H9 (cell line): ENCODE results near the gene SIRPD. TPM values are rescaled to one million over a fixed set of nuclear protein-coding genes. Genes with fewer than 3 reads are reported as not detected.

Experiments
- DNase-seq: peaks from one replicate; pipeline ENCODE4 v3.0.0-alpha.2; 2017
- H2AFZ ChIP-seq: one replicate; pipeline ENCODE4 v1.6.1; 2013; ENCODE audit warnings: mild to moderate bottlenecking, low read length, control low read depth, moderate library complexity
- H2AK5ac ChIP-seq: 2 replicates; pipeline ENCODE4 v1.6.1; 2013; ENCODE audit warnings: low read length, control low read depth, mixed read lengths; ENCODE audit not compliant: insufficient read length
- H2BK120ac ChIP-seq: one replicate; pipeline ENCODE4 v1.6.1; 2013; ENCODE audit warnings: low read depth, mild to moderate bottlenecking, low read length, control low read depth, inconsistent platforms; ENCODE audit not compliant: poor library complexity, severe bottlenecking
- H2BK12ac ChIP-seq: 2 replicates; pipeline ENCODE4 v1.6.1; 2013; ENCODE audit warnings: low read length, control low read depth, mixed read lengths, low read depth; ENCODE audit not compliant: insufficient read length
- H2BK15ac ChIP-seq: 2 replicates; pipeline ENCODE4 v1.6.1; 2013; ENCODE audit warnings: low read depth, low read length, control low read depth
- H2BK20ac ChIP-seq: one replicate; pipeline ENCODE4 v1.6.1; 2013; ENCODE audit warnings: low read depth, mild to moderate bottlenecking, low read length, control low read depth, inconsistent platforms; ENCODE audit not compliant: poor library complexity, severe bottlenecking
- H2BK5ac ChIP-seq: 2 replicates; pipeline ENCODE4 v1.6.1; 2013; ENCODE audit warnings: low read length, control low read depth, mixed read lengths; ENCODE audit not compliant: insufficient read length
- H3K14ac ChIP-seq: 2 replicates; pipeline ENCODE4 v1.6.1; 2013; ENCODE audit warnings: low read length, control low read depth; ENCODE audit not compliant: insufficient read depth
- H3K18ac ChIP-seq: 2 replicates; pipeline ENCODE4 v1.6.1; 2013; ENCODE audit warnings: low read depth, mild to moderate bottlenecking, mixed read lengths, low read length, control low read depth; ENCODE audit not compliant: insufficient read length
- H3K23ac ChIP-seq: 2 replicates; pipeline ENCODE4 v1.6.1; 2013; ENCODE audit warnings: low read length, control low read depth, mixed read lengths, low read depth; ENCODE audit not compliant: insufficient read length
- H3K23me2 ChIP-seq: 2 replicates; pipeline ENCODE4 v1.6.1; 2013; ENCODE audit warnings: low read depth, mild to moderate bottlenecking, mixed read lengths, low read length, control low read depth; ENCODE audit not compliant: insufficient read length, poor library complexity, severe bottlenecking
- H3K27ac ChIP-seq: 2 replicates; pipeline ENCODE4 v1.5.1; 2013; ENCODE audit warnings: low read length, control low read depth, mixed read lengths, low read depth; ENCODE audit not compliant: insufficient read length
- H3K27me3 ChIP-seq: 2 replicates; pipeline ENCODE4 v1.6.1; 2013; ENCODE audit warnings: low read length, control low read depth, inconsistent platforms; ENCODE audit not compliant: insufficient read depth
- H3K4ac ChIP-seq: 2 replicates; pipeline ENCODE4 v1.6.1; 2013; ENCODE audit warnings: low read depth, mild to moderate bottlenecking, control low read depth, inconsistent platforms, low read length, moderate library complexity
- H3K4me1 ChIP-seq: 2 replicates; pipeline ENCODE4 v1.6.1; 2013; ENCODE audit warnings: low read length, control low read depth, inconsistent platforms; ENCODE audit not compliant: insufficient read depth
- H3K4me2 ChIP-seq: 2 replicates; pipeline ENCODE4 v1.6.1; 2013; ENCODE audit warnings: low read length, control low read depth, mixed read lengths; ENCODE audit not compliant: insufficient read length, insufficient read depth
- H3K56ac ChIP-seq: 2 replicates; pipeline ENCODE4 v1.6.1; 2013; ENCODE audit warnings: low read depth, mild to moderate bottlenecking, mixed read lengths, low read length, control low read depth; ENCODE audit not compliant: insufficient read length
- H3K79me1 ChIP-seq: 2 replicates; pipeline ENCODE4 v1.6.1; 2013; ENCODE audit warnings: low read depth, mild to moderate bottlenecking, moderate library complexity, low read length, control low read depth, inconsistent platforms; ENCODE audit not compliant: insufficient read depth, poor library complexity, severe bottlenecking
- H3K79me2 ChIP-seq: 2 replicates; pipeline ENCODE4 v1.6.1; 2013; ENCODE audit warnings: low read length, control low read depth, inconsistent platforms; ENCODE audit not compliant: insufficient read depth
- H3K9ac ChIP-seq: 2 replicates; pipeline ENCODE4 v1.6.1; 2013; ENCODE audit warnings: low read length, control low read depth, mixed read lengths; ENCODE audit not compliant: insufficient read length; ENCODE audit errors: extremely low read depth
- H3K9me3 ChIP-seq: one replicate; pipeline ENCODE4 v1.6.1; 2013; ENCODE audit warnings: low read depth, low read length, inconsistent platforms; ENCODE audit not compliant: control insufficient read depth
- H3T11ph ChIP-seq: one replicate; pipeline ENCODE4 v1.6.1; 2013; ENCODE audit warnings: mild to moderate bottlenecking, low read length, control low read depth, inconsistent platforms
- H4K20me1 ChIP-seq: one replicate; pipeline ENCODE4 v1.6.1; 2013; ENCODE audit not compliant: control insufficient read depth, insufficient read length, insufficient read depth
- H4K5ac ChIP-seq: 2 replicates; pipeline ENCODE4 v1.6.1; 2013; ENCODE audit warnings: low read depth, mild to moderate bottlenecking, mixed read lengths, low read length, control low read depth; ENCODE audit not compliant: insufficient read length
- H4K8ac ChIP-seq: replicated peaks from 2 replicates; pipeline ENCODE4 v1.6.1; 2013; ENCODE audit warnings: low read length, control low read depth, mixed read lengths, low read depth; ENCODE audit not compliant: insufficient read length
- H4K91ac ChIP-seq: 2 replicates; pipeline ENCODE4 v1.6.1; 2013; ENCODE audit warnings: low read depth, mild to moderate bottlenecking, moderate library complexity, mixed read lengths, low read length, control low read depth; ENCODE audit not compliant: insufficient read length
- H3K27ac Mint-ChIP-seq, 3 experiments: 2 replicates in 2 of 3; 3 replicates in 1 of 3; pipeline ENCODE4 v1.8.0; 2020 to 2021; ENCODE audit warnings: mixed read lengths in 3 of 3, mild to moderate bottlenecking in 1 of 3, moderate library complexity in 1 of 3
- H3K27me3 Mint-ChIP-seq: 2 replicates; pipeline ENCODE4 v1.8.0; 2021; ENCODE audit warnings: low read depth, mild to moderate bottlenecking, moderate library complexity, mixed read lengths
- H3K36me3 Mint-ChIP-seq, 3 experiments: 2 replicates in 2 of 3; 3 replicates in 1 of 3; pipeline ENCODE4 v1.8.0; 2020 to 2021; ENCODE audit warnings: low read depth in 3 of 3, mixed read lengths in 3 of 3; ENCODE audit not compliant: insufficient read depth in 1 of 3
- H3K4me1 Mint-ChIP-seq, 2 experiments: 2 replicates each; pipeline ENCODE4 v1.8.0; 2020; ENCODE audit warnings: mixed read lengths in 2 of 2
- H3K4me3 Mint-ChIP-seq, 2 experiments: 2 replicates in 1 of 2; 3 replicates in 1 of 2; pipeline ENCODE4 v1.8.0; 2020 to 2021; ENCODE audit warnings: mild to moderate bottlenecking in 2 of 2, mixed read lengths in 2 of 2, moderate library complexity in 1 of 2
- H3K9me3 Mint-ChIP-seq, 2 experiments: 2 replicates in 1 of 2; 3 replicates in 1 of 2; pipeline ENCODE4 v1.8.0; 2020; ENCODE audit warnings: mild to moderate bottlenecking in 2 of 2, mixed read lengths in 2 of 2, moderate library complexity in 1 of 2
- whole genome bisulfite sequencing: extraction: QIAGEN DNeasy Blood & Tissue Kit; methylation state at CpG from one replicate; pipeline ENCODE4 v1.1.7; 2013; ENCODE audit warnings: missing lambda C conversion rate, low lambda C conversion rate, mixed read lengths; ENCODE audit not compliant: insufficient read length; ENCODE audit errors: extremely low coverage; 5-methylcytosine and 5-hydroxymethylcytosine counted together
- total RNA-seq: library from RNA; stranded (reverse); gene quantifications from 2 replicates; pipeline ENCODE4 v1.2.1, GENCODE V29; 2021
- TF ChIP-seq, protein P1 (sequence below): fragments of 200-600 bp; sonication (generic); conservative IDR thresholded peaks from 3 replicates; pipeline ENCODE4 v1.8.0; 2021; ENCODE audit warnings: antibody characterized with exemption, mild to moderate bottlenecking

SIRPD gene
- total RNA-seq, 1 experiment from 2014 or later, result not detected

DNA sequence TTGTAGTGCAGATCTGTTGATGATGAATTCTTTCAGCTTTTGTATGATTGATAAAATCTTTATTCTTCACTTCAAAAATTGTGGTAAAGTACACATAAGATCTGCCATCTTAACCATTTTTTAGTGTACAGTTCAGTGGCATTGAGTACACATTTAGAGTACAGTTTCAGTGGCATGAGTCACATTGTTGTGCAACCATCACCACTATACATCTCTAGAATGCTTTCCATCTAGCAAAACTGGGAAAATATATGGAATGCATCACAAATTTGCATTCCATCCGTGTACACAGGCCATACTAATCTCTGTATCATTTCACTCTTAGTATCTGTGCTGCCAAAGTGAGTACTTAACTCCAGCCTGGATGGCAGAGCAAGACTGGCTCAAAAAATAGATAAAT lies 28.7 kb downstream of the SIRPD start:
- Mint-ChIP-seq H3K4me3 (no peak overlapping the region), H3K9me3 (peaks cover 3 to 4% of the 10 kb centered on the region in 2 experiments; a peak in 2 of 5 replicates), H3K4me1 (peaks cover 2 to 4% of the 10 kb centered on the region in 2 experiments; a peak in 2 of 4 replicates), H3K36me3 (no peaks in the 10 kb centered on the region), H3K27ac (no peak overlapping the region), H3K27me3 (peaks cover 5% of the 10 kb centered on the region; the same call in 1 of the 2 replicates)
- Histone ChIP-seq H3K27ac (no peak overlapping the region), H3K9me3 (no peaks in the 10 kb centered on the region), H4K5ac (no peak overlapping the region), H3T11ph (no peak overlapping the region), H3K4me2 (no peak overlapping the region), H3K23ac (no peak overlapping the region), H3K79me2 (no peaks in the 10 kb centered on the region), H3K79me1 (no peaks in the 10 kb centered on the region), H2BK12ac (no peak overlapping the region), H3K18ac (no peak overlapping the region), H4K8ac (no peak overlapping the region), H3K27me3 (no peaks in the 10 kb centered on the region), H3K4ac (no peak overlapping the region), H2AK5ac (no peak overlapping the region), H3K23me2 (no peaks in the 10 kb centered on the region), H3K14ac (no peak overlapping the region), H3K56ac (no peak overlapping the region), H3K4me1 (no peaks in the 10 kb centered on the region), H2BK20ac (no peak overlapping the region), H3K9ac (no peak overlapping the region), H2BK15ac (no peak overlapping the region), H2AFZ (no peak overlapping the region), H4K91ac (no peak overlapping the region), H4K20me1 (no peaks in the 10 kb centered on the region), H2BK5ac (no peak overlapping the region), H2BK120ac (no peak overlapping the region)
- no peak for DNase-seq
- TF ChIP-seq, protein P1, sequence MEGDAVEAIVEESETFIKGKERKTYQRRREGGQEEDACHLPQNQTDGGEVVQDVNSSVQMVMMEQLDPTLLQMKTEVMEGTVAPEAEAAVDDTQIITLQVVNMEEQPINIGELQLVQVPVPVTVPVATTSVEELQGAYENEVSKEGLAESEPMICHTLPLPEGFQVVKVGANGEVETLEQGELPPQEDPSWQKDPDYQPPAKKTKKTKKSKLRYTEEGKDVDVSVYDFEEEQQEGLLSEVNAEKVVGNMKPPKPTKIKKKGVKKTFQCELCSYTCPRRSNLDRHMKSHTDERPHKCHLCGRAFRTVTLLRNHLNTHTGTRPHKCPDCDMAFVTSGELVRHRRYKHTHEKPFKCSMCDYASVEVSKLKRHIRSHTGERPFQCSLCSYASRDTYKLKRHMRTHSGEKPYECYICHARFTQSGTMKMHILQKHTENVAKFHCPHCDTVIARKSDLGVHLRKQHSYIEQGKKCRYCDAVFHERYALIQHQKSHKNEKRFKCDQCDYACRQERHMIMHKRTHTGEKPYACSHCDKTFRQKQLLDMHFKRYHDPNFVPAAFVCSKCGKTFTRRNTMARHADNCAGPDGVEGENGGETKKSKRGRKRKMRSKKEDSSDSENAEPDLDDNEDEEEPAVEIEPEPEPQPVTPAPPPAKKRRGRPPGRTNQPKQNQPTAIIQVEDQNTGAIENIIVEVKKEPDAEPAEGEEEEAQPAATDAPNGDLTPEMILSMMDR, result no peak
- WGBS, result no CpG with 5 or more reads among the region's 1 CpG
